K562 treated with DMSO at 1 percent for 4 hours (cell line): ENCODE data around the gene SERINC1. TPM values are rescaled to one million over a fixed set of nuclear protein-coding genes. Genes with fewer than 3 reads are reported as not detected.

Source experiments
- total RNA-seq: library from RNA; unstranded; fragments of 300-600 nt; gene quantifications from 2 replicates; pipeline ENCODE4 v1.2.3, GENCODE V29; 2022; ENCODE audit not compliant: insufficient read depth

Gene SERINC1
- 42.2 and 47.9 TPM in 2 replicates for total RNA-seq

DNA sequence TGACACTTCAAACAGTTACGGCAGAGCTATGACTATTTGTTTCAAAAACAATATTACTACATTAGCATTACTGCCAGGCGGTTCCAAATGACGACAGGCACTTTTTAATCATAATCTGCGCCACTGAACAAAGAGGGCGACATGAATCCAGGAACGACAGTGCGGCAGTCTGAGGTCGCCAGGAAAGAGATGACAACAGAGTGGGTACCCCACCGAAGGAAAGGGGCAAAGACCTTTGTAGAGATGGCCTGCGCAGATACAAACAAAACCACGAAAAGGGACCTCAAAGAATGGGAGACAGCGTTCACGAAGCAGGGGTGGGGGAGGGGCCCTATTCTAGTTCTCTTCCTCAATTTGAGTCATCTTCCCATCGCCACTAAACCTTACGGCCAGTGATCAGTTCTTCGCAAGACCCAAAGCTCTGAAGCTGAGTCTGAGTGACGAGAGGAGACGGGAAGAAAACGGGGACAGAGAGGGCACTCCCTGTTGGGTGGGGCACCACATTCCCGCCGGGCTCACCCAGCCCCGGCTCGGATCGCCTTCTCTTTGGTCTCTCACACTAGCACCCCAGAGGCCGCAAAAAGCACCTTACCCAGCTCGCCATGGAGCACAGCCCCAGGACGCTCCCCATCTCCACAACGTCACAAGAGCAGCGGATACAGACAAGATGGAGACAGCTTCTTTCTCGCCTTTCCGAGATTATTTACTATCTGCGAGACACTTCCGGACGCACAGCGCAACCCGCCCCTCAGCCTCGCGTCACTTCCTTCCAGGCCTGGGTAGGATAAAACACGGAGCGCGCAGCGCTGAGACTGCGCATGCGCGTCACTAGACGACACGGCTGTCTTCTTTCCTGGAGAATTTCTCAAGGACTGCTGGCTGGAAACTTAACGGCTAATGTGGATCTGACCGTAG, at the start of gene SERINC1:
Gene SERINC1 (minus strand): TSS at position 701 of the 915 bp plus-strand sequence. CDS start 70 bp downstream, at position 631.

DNA sequence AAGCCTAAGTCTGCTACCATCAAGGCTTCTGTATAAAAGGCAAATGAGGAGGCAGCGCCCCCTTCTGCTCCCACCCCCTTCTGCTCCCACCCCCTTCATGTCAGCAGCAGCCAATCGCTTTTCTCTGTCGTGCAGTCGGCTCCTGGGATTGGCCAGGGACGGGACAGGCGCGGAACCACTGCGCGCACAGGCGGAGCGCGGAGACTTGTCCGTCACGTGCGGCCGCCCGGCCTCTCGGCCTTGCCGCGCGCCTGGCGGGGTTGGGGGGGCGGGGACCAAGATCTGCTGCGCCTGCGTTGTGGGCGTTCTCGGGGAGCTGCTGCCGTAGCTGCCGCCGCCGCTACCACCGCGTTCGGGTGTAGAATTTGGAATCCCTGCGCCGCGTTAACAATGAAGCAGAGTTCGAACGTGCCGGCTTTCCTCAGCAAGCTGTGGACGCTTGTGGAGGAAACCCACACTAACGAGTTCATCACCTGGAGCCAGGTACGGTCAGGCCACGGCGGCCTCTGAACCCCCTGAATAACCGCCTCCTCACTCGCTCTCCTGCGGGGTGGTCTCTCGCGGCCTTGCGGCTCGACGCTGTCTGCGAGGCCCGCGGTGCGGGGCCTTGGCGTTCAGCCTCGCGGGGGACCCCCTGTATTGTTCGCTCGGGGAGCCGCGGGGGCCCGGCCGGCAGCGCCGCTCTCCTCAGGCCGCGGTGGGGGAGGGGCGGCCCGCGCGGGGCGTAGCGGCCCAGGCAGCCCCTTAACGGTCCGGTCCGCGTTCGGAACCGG, 72.1 kb downstream of the SERINC1 start, which contains the start of gene HSF2:
Gene HSF2 (plus strand): TSS at position 305 of the 773 bp plus-strand sequence. CDS start 86 bp downstream, at position 391.

Other genes with a start within 250 kb of the SERINC1 start
- 16.8 and 18.8 TPM in 2 replicates for gene HSF2, start 72.2 kb downstream of the SERINC1 start, total RNA-seq
- 9.1 and 15.0 TPM in 2 replicates for gene PKIB, start 138.6 kb upstream of the SERINC1 start, total RNA-seq